HFFc6 (cell line): ENCODE results near the gene HOXD9. TPM values are rescaled to one million over a fixed set of nuclear protein-coding genes. Genes with fewer than 3 reads are reported as not detected.

Source experiments
- DNase-seq: peaks from one replicate; pipeline ENCODE4 v3.0.0-alpha.2; 2018
- H3K27ac Mint-ChIP-seq: 2 replicates; pipeline ENCODE4 v1.8.0; 2020; ENCODE audit warnings: mild to moderate bottlenecking, mixed read lengths
- H3K27me3 Mint-ChIP-seq: 2 replicates; pipeline ENCODE4 v1.8.0; 2021; ENCODE audit warnings: mild to moderate bottlenecking, moderate library complexity, mixed read lengths; ENCODE audit not compliant: insufficient read depth
- H3K36me3 Mint-ChIP-seq: 2 replicates; pipeline ENCODE4 v1.8.0; 2021; ENCODE audit warnings: low read depth, mixed read lengths
- H3K4me1 Mint-ChIP-seq: 2 replicates; pipeline ENCODE4 v1.8.0; 2020; ENCODE audit warnings: low read depth, mixed read lengths
- H3K4me3 Mint-ChIP-seq: 2 replicates; pipeline ENCODE4 v1.8.0; 2020; ENCODE audit warnings: mild to moderate bottlenecking, moderate library complexity, mixed read lengths
- H3K9me3 Mint-ChIP-seq: 2 replicates; pipeline ENCODE4 v1.8.0; 2020; ENCODE audit warnings: mild to moderate bottlenecking, mixed read lengths
- total RNA-seq, 6 experiments: library from RNA; stranded (reverse); fragmentation: NEBNext Ultra II Directional; extraction: Animal tissue kit (Norgen Biotek cat#: 25700); gene quantifications; 2 replicates in 1 of 6; 3 replicates in 5 of 6; pipeline ENCODE4 v1.2.3, GENCODE V29; 2021
- TF ChIP-seq, protein P1 (sequence below): fragments of 200-600 bp; sonication (generic); IDR thresholded peaks from 2 replicates; pipeline ENCODE4 v1.5.0; 2021; ENCODE audit warnings: antibody characterized with exemption, mild to moderate bottlenecking

The HOXD9 gene
- total RNA-seq, 6 experiments from 2014 or later, result 2.1 to 2.7 (median 2.4) TPM

- Mint-ChIP-seq H3K27me3 (peaks cover 11% of the 10 kb centered on the region), H3K4me1 (peaks cover 25% of the 10 kb centered on the region), H3K9me3 (no peaks in the 10 kb centered on the region), H3K4me3 (peak overlapping the region; percentile 22; the same call in 1 of the 2 replicates), H3K36me3 (peaks cover 6% of the 10 kb centered on the region), H3K27ac (no peak overlapping the region)
- no peak for DNase-seq
- TF ChIP-seq, protein P1, sequence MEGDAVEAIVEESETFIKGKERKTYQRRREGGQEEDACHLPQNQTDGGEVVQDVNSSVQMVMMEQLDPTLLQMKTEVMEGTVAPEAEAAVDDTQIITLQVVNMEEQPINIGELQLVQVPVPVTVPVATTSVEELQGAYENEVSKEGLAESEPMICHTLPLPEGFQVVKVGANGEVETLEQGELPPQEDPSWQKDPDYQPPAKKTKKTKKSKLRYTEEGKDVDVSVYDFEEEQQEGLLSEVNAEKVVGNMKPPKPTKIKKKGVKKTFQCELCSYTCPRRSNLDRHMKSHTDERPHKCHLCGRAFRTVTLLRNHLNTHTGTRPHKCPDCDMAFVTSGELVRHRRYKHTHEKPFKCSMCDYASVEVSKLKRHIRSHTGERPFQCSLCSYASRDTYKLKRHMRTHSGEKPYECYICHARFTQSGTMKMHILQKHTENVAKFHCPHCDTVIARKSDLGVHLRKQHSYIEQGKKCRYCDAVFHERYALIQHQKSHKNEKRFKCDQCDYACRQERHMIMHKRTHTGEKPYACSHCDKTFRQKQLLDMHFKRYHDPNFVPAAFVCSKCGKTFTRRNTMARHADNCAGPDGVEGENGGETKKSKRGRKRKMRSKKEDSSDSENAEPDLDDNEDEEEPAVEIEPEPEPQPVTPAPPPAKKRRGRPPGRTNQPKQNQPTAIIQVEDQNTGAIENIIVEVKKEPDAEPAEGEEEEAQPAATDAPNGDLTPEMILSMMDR, result peak; percentile 24; the same call in 1 of the 2 replicates
Observed at GRCh38 chr2:176109192-176109901, 13.2 kb upstream of the HOXD9 start.

DNA sequence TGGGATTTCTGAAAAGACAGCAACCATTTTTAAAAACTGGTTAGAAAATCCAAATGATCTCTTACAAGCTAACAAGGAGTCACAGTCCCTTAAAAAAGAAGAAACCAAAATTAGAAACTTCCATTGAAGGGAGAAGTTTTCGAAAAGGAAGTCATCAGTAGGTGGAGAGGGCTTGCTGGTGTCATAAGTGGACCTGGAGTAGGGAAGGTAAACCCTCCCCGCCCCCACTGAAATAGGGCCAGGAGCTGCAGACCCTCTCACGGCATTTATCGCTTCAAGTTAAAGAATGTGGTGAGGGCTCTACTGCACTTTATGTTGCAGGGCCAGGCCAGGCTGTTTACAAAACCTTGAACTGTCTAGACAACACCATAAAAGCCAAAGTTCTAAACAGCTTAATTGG is 12.6 kb upstream of the HOXD9 start:
- DNase-seq, result no peak
- Mint-ChIP-seq H3K9me3 (no peaks in the 10 kb centered on the region), H3K27ac (no peak overlapping the region), H3K4me3 (no peak overlapping the region), H3K4me1 (peaks cover 23% of the 10 kb centered on the region), H3K27me3 (peaks cover 9% of the 10 kb centered on the region), H3K36me3 (peaks cover 6% of the 10 kb centered on the region)
- TF ChIP-seq, protein P1, result no peak

DNA sequence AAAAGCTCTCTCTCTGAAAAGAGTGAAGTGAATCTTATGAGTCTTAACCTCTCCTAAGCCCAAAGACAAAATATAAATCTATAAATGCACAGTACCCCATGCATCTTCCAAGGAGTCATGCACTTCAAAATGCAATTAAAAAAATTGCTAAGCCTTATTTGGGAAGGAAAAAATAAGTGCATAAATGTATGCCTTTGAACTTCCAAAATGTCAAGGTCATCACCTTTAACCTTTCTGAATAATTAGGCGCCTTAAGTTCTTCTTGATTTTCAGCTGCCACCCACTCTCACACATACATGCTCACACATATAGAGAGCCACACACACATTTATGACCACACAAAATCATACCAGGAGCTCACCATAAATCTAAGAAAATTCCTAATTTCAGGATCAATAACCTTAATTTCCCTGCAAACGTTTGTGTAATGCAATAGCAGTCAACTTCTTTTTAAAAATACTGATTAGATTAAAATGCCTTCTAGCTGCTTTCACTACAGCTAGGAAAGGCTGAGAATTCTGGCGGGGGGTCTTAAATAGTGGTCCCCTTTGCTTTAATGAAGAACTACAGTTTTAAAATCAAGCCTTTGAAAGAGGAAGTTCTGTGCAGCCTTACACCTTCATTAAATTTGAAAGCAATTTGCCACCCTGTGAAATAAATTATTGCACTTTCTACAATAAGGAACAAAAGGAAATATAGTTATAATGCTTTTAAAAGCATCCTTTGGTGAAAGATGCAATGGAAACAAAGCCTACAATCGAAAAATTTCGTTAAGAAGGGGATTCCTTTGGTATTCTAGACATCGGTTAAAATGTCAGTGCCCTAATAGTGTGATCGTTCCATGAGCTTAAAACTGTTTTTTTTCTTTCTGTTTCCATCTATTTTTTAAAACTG is 11.9 kb upstream of the HOXD9 start:
- peaks cover 17% of the 10 kb centered on the region for H3K4me1 Mint-ChIP-seq
- H3K27ac Mint-ChIP-seq, result no peak overlapping the region
- peaks cover 6% of the 10 kb centered on the region for H3K36me3 Mint-ChIP-seq
- no peak for DNase-seq
- TF ChIP-seq, protein P1, result no peak
- no peak overlapping the region for H3K4me3 Mint-ChIP-seq
- H3K27me3 Mint-ChIP-seq, result peaks cover 6% of the 10 kb centered on the region
- H3K9me3 Mint-ChIP-seq, result no peaks in the 10 kb centered on the region

GRCh38 chr2:176111309-176111663 is 11.2 kb upstream of the HOXD9 start:
- Mint-ChIP-seq H3K9me3 (no peaks in the 10 kb centered on the region), H3K27ac (no peak overlapping the region), H3K36me3 (peaks cover 6% of the 10 kb centered on the region), H3K4me3 (no peak overlapping the region), H3K27me3 (peaks cover 3% of the 10 kb centered on the region), H3K4me1 (peaks cover 11% of the 10 kb centered on the region)
- TF ChIP-seq, protein P1, result no peak
- no peak for DNase-seq

- no peak overlapping the region for H3K27ac Mint-ChIP-seq
Observed at GRCh38 chr2:176111846-176112374, 10.6 kb upstream of the HOXD9 start.

More at GRCh38 chr2:176111846-176112374, 10.6 kb upstream of the HOXD9 start:
- TF ChIP-seq, protein P1, result no peak
- peaks cover 3% of the 10 kb centered on the region for H3K27me3 Mint-ChIP-seq
- H3K9me3 Mint-ChIP-seq, result no peaks in the 10 kb centered on the region
- peaks cover 11% of the 10 kb centered on the region for H3K36me3 Mint-ChIP-seq
- H3K4me3 Mint-ChIP-seq, result no peak overlapping the region
- H3K4me1 Mint-ChIP-seq, result peaks cover 8% of the 10 kb centered on the region
- no peak for DNase-seq
